ENCODE results near the gene CTRB2. TPM values are rescaled to one million over a fixed set of nuclear protein-coding genes. Genes with fewer than 3 reads are reported as not detected.

The CTRB2 gene
- total and polyA plus RNA-seq, 10 donors: 0.58 to 11.8 (median 1.5) TPM; not detected in 1

GRCh38 chr16:75172578-75172977, 34.4 kb downstream of the CTRB2 start:
- H3K36me3 ChIP-seq: peaks cover 12 to 54% (median 39%) of the 10 kb centered on the region in 6 donors
- H3K27ac ChIP-seq: no peak overlapping the region
- no peaks in the 10 kb centered on the region for H3K4me1 ChIP-seq
- H3K4me3 ChIP-seq: no peak overlapping the region
- intact Hi-C loops (cut with DNase I; ENCODE audit: low total_unique reads): no loop called here
- TF ChIP-seq CTCF (IDR thresholded peaks at IDR 0.05 in 8 of 11, conservative IDR thresholded peaks at IDR 0.05 in 3 of 11): no peak
- no peak for TF ChIP-seq POLR2AphosphoS5 (IDR thresholded peaks at IDR 0.05)
- no peak for TF ChIP-seq POLR2A (IDR thresholded peaks at IDR 0.05)
- peaks cover 19 to 100% (median 100%) of the 10 kb centered on the region in 8 donors for H3K9me3 ChIP-seq
- DNase-seq: no peak
- no peaks in the 10 kb centered on the region for H3K27me3 ChIP-seq (replicated peaks in 1 of 7)
- WGBS, 5 donors: 88 to 99% (median 96%) methylated on average over 4 of the region's 4 CpGs

GRCh38 chr16:75169899-75170405, 37.0 kb downstream of the CTRB2 start:
- H3K4me3 ChIP-seq: no peak overlapping the region
- no peaks in the 10 kb centered on the region for H3K4me1 ChIP-seq
- 92 to 99% (median 97%) methylated on average over 10 of the region's 10 CpGs for WGBS, 5 donors
- no peaks in the 10 kb centered on the region for H3K27me3 ChIP-seq (replicated peaks in 1 of 7)
- peaks cover 13 to 100% (median 96%) of the 10 kb centered on the region in 8 donors for H3K9me3 ChIP-seq
- intact Hi-C loops (cut with DNase I; ENCODE audit: low total_unique reads): no loop called here
- no peak for DNase-seq
- H3K27ac ChIP-seq: no peak overlapping the region
- no peak for TF ChIP-seq POLR2A (IDR thresholded peaks at IDR 0.05)
- TF ChIP-seq POLR2AphosphoS5 (IDR thresholded peaks at IDR 0.05): no peak
- no peak for TF ChIP-seq CTCF (IDR thresholded peaks at IDR 0.05 in 8 of 11, conservative IDR thresholded peaks at IDR 0.05 in 3 of 11)
- peaks cover 23 to 80% (median 58%) of the 10 kb centered on the region in 6 donors for H3K36me3 ChIP-seq

GRCh38 chr16:75160386-75160785, 46.6 kb downstream of the CTRB2 start:
- Histone ChIP-seq H3K27me3 (replicated peaks in 1 of 7) (no peaks in the 10 kb centered on the region), H3K9me3 (peaks cover 0 to 34% (median 7%) of the 10 kb centered on the region in 8 donors), H3K36me3 (peaks cover 0 to 92% (median 10%) of the 10 kb centered on the region in 6 donors), H3K4me3 (no peak overlapping the region), H3K4me1 (no peaks in the 10 kb centered on the region), H3K27ac (no peak overlapping the region)
- 80 to 93% (median 92%) methylated on average over 1 of the region's 1 CpG for WGBS, 5 donors
- no peak for DNase-seq
- intact Hi-C loops (cut with DNase I; ENCODE audit: low total_unique reads): no loop called here
- TF ChIP-seq POLR2A (IDR thresholded peaks at IDR 0.05) (no peak), CTCF (IDR thresholded peaks at IDR 0.05 in 8 of 11, conservative IDR thresholded peaks at IDR 0.05 in 3 of 11) (no peak), POLR2AphosphoS5 (IDR thresholded peaks at IDR 0.05) (no peak)

Other genes with a start within 250 kb of the CTRB2 start
- 10 to 100 TPM; 26.1 to 76.7 (median 63.1) TPM for gene WDR59, start 222.0 kb downstream of the CTRB2 start, total RNA-seq
- gene WDR59, start 222.0 kb downstream of the CTRB2 start, polyA plus RNA-seq: 10 to 100 TPM; 18.1 to 32.0 (median 28.0) TPM
- 10 to 100 TPM in 1 of 7 donors, 1 to 10 TPM in 6; 3.7 to 13.4 (median 8.9) TPM for gene ZNRF1, start 208.1 kb downstream of the CTRB2 start, total RNA-seq
- gene ZNRF1, start 208.1 kb downstream of the CTRB2 start, polyA plus RNA-seq: 1 to 10 TPM; 1.4 to 2.4 (median 2.1) TPM
- gene LDHD, start 90.4 kb downstream of the CTRB2 start, total RNA-seq: 1 to 10 TPM in 5 of 7 donors, under 1 TPM in 2; 0.76 to 3.3 (median 1.5) TPM
- 1 to 10 TPM in 1 of 3 donors, under 1 TPM in 2; 0.53 to 1.1 (median 0.57) TPM for gene LDHD, start 90.4 kb downstream of the CTRB2 start, polyA plus RNA-seq
- 10 to 100 TPM in 1 of 7 donors, 1 to 10 TPM in 6; 8.3 to 11.4 (median 9.1) TPM for gene ZFP1, start 58.6 kb downstream of the CTRB2 start, total RNA-seq
- 1 to 10 TPM; 3.1 to 4.2 (median 3.6) TPM for gene ZFP1, start 58.6 kb downstream of the CTRB2 start, polyA plus RNA-seq
- 10 to 100 TPM in 1 of 7 donors, 1 to 10 TPM in 4, not detected in 2; 2.2 to 25.2 (median 4.4) TPM for gene CTRB1, start 11.8 kb upstream of the CTRB2 start, total RNA-seq
- 1 to 10 TPM in 2 of 3 donors, under 1 TPM in 1; 0.59 to 2.7 (median 1.5) TPM for gene CTRB1, start 11.8 kb upstream of the CTRB2 start, polyA plus RNA-seq
- gene BCAR1, start 44.5 kb upstream of the CTRB2 start, total RNA-seq: 100 to 1,000 TPM in 3 of 7 donors, 10 to 100 TPM in 4; 62.2 to 164 (median 79.8) TPM
- gene BCAR1, start 44.5 kb upstream of the CTRB2 start, polyA plus RNA-seq: 10 to 100 TPM; 14.6 to 71.2 (median 29.7) TPM
- gene CFDP1, start 226.3 kb upstream of the CTRB2 start, total RNA-seq: 100 to 1,000 TPM in 6 of 7 donors, 10 to 100 TPM in 1; 56.1 to 153 (median 108) TPM
- 100 to 1,000 TPM; 101 to 222 (median 108) TPM for gene CFDP1, start 226.3 kb upstream of the CTRB2 start, polyA plus RNA-seq

All from spleen (tissue), 11 donors.